ENCODE data around the gene TMEM272.

TMEM272 gene

DNA sequence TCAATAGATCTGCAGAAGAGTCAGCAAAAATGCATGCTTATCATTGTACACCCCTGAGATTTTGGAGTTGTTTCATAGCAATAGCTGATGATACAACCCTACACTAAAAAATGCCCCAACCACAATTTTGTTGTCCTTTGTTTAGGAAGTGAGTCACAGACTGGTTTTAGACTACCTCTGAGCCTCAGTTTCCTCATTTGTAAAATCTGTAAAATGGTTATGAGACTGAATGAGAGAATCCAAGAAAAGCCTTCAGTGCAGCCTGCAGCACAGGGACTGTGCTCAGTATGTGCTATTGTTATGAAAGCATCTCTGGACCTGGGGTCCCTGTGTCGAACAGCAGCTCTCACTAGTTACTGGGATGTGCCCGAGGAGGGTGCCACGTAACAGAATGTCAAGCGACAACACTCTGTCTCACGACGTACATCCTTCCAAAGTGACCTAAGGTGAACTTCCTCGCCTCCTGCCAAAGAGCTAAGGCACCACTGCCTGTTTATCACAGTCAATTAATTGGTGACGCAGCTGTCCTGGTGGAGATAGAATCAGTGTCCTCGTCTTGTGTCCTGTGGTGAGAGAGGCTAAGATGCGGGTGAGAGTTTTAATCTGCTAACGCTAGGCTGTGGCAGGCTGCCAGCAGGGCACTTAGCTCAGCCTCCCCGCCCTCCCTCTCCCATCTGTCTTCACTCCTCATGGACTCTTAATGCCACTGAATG is 59.1 kb downstream of the TMEM272 start:
- H3K9me3 ChIP-seq (ENCODE audit: control extremely low read depth in 1 of 5, control insufficient read depth in 4 of 5, insufficient read depth in 2 of 5, low read depth in 1 of 5, low read length in 4 of 5) = no peaks in the 10 kb centered on the region
- DNase-seq = peak; percentile 56 to 82 (median 77)
- H3K27ac ChIP-seq (ENCODE audit: insufficient read depth in 1 of 2, low read depth in 1 of 2, low read length in 2 of 2, poor library complexity in 1 of 2, severe bottlenecking in 2 of 2) = no peak overlapping the region
- 72% methylated on average over 12 of the region's 12 CpGs for WGBS (ENCODE audit: insufficient coverage)
- H3K4me1 ChIP-seq (ENCODE audit: control extremely low read depth in 1 of 4, control insufficient read depth in 4 of 4, insufficient read depth in 4 of 4, low read length in 3 of 4) = peaks cover 0 to 21% (median 9%) of the 10 kb centered on the region in 4 experiments
- ChIA-PET POLR2A (interaction anchor here (1.3 to 1.4 kb wide), 2 partner anchors 200 to 333 kb away, joined by 4 to 5 read pairs; partner anchors contain the start of gene INTS6), CTCF (interaction anchor here (0.6 to 12.0 kb wide), 8 partner anchors 10 to 353 kb away, joined by 3 to 160 read pairs (median 4); no protein-coding TSS in a partner anchor)
- peaks cover 0 to 8% (median 0%) of the 10 kb centered on the region in 4 experiments for H3K36me3 ChIP-seq (ENCODE audit: control insufficient read depth in 4 of 4, insufficient read depth in 4 of 4, low read length in 3 of 4)
- no peaks in the 10 kb centered on the region for H3K27me3 ChIP-seq (replicated peaks in 2 of 5; ENCODE audit: control insufficient read depth in 4 of 5, insufficient read depth in 5 of 5, low read length in 4 of 5)
- no peak overlapping the region for H3K4me3 ChIP-seq (ENCODE audit: control insufficient read depth in 1 of 7, extremely low read depth in 1 of 7, insufficient read depth in 4 of 7, low read depth in 2 of 7, low read length in 6 of 7)

DNA sequence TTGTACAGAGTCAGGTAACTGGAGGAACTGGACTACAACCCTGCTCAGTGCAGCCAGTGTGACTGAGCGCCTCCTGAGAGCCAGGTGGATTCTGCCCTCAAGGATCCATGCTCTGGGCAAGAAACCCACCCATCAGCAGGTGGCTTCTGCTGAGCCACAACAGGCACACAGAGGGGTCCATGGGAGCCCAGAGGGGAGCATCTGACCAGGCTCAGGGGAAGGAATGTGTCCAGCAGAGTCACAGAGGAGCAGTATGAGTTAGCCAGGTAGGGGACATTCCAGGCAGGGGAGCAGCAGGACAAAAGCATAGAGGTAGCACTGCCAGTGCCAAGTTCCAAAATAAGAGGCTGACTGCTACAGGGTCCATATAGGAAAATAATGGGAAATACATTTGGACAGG is 60.9 kb downstream of the TMEM272 start:
- no peaks in the 10 kb centered on the region for H3K27me3 ChIP-seq (replicated peaks in 2 of 5; ENCODE audit: control insufficient read depth in 4 of 5, insufficient read depth in 5 of 5, low read length in 4 of 5)
- POLR2A ChIA-PET = no interaction called here

DNA sequence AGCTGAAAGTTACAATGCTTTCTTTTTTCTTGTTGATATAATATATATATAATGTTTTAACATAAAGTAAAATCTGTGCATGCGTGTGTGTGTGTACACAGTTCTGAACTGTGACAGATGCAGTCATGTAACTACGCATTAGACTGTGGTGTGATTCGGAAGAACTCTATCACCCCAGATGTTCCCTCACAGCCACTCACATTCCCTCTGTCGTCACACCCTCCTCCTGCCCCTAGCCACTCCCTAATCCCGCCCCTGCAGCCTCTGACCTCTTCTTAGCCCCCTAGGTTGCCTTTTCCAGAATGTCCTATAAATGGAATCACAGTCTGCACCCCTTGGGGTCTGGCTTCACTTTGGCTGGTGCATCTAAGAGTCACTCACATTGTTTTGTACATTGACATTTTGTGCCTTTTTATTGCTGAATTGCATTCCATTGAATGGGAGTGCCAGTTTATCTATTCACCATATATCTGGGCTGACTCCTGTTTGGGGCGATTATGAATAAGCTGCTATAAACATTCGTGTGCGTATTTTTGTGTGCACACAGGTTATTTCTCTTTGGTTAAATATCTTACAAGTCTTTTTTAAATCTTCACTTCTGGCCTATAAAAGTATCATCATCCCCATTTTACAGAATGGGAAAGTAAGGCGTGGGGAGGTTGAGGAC is 61.4 kb downstream of the TMEM272 start:
- no peaks in the 10 kb centered on the region for H3K27me3 ChIP-seq (replicated peaks in 2 of 5; ENCODE audit: control insufficient read depth in 4 of 5, insufficient read depth in 5 of 5, low read length in 4 of 5)
- POLR2A ChIA-PET = no interaction called here
- peaks cover 0 to 25% (median 12%) of the 10 kb centered on the region in 4 experiments for H3K4me1 ChIP-seq (ENCODE audit: control extremely low read depth in 1 of 4, control insufficient read depth in 4 of 4, insufficient read depth in 4 of 4, low read length in 3 of 4)
- no peak overlapping the region for H3K27ac ChIP-seq (ENCODE audit: insufficient read depth in 1 of 2, low read depth in 1 of 2, low read length in 2 of 2, poor library complexity in 1 of 2, severe bottlenecking in 2 of 2)
- 100% methylated on average over 5 of the region's 9 CpGs for WGBS (ENCODE audit: insufficient coverage)
- CTCF ChIA-PET = interaction anchor here (0.6 to 12.0 kb wide), 5 partner anchors 12 to 411 kb away, joined by 3 to 160 read pairs (median 3); no protein-coding TSS in a partner anchor
- DNase-seq = no peak
- no peaks in the 10 kb centered on the region for H3K9me3 ChIP-seq (ENCODE audit: control extremely low read depth in 1 of 5, control insufficient read depth in 4 of 5, insufficient read depth in 2 of 5, low read depth in 1 of 5, low read length in 4 of 5)
- no peaks in the 10 kb centered on the region for H3K36me3 ChIP-seq (ENCODE audit: control insufficient read depth in 4 of 4, insufficient read depth in 4 of 4, low read length in 3 of 4)
- no peak overlapping the region for H3K4me3 ChIP-seq (ENCODE audit: control insufficient read depth in 1 of 7, extremely low read depth in 1 of 7, insufficient read depth in 4 of 7, low read depth in 2 of 7, low read length in 6 of 7)

More for the DNA sequence above, 60.9 kb downstream of the TMEM272 start:
- Histone ChIP-seq H3K4me3 (ENCODE audit: control insufficient read depth in 1 of 7, extremely low read depth in 1 of 7, insufficient read depth in 4 of 7, low read depth in 2 of 7, low read length in 6 of 7) (no peak overlapping the region), H3K4me1 (ENCODE audit: control extremely low read depth in 1 of 4, control insufficient read depth in 4 of 4, insufficient read depth in 4 of 4, low read length in 3 of 4) (peaks cover 0 to 19% (median 8%) of the 10 kb centered on the region in 4 experiments), H3K27ac (ENCODE audit: insufficient read depth in 1 of 2, low read depth in 1 of 2, low read length in 2 of 2, poor library complexity in 1 of 2, severe bottlenecking in 2 of 2) (no peak overlapping the region), H3K36me3 (ENCODE audit: control insufficient read depth in 4 of 4, insufficient read depth in 4 of 4, low read length in 3 of 4) (peaks cover 0 to 4% (median 0%) of the 10 kb centered on the region in 4 experiments), H3K9me3 (ENCODE audit: control extremely low read depth in 1 of 5, control insufficient read depth in 4 of 5, insufficient read depth in 2 of 5, low read depth in 1 of 5, low read length in 4 of 5) (no peaks in the 10 kb centered on the region)
- CTCF ChIA-PET = interaction anchor here (12.0 kb wide), 1 partner anchor 11 kb away, joined by 160 read pairs; no protein-coding TSS in a partner anchor
- WGBS (ENCODE audit: insufficient coverage) = 100% methylated on average over 1 of the region's 1 CpG
- DNase-seq = no peak

DNA sequence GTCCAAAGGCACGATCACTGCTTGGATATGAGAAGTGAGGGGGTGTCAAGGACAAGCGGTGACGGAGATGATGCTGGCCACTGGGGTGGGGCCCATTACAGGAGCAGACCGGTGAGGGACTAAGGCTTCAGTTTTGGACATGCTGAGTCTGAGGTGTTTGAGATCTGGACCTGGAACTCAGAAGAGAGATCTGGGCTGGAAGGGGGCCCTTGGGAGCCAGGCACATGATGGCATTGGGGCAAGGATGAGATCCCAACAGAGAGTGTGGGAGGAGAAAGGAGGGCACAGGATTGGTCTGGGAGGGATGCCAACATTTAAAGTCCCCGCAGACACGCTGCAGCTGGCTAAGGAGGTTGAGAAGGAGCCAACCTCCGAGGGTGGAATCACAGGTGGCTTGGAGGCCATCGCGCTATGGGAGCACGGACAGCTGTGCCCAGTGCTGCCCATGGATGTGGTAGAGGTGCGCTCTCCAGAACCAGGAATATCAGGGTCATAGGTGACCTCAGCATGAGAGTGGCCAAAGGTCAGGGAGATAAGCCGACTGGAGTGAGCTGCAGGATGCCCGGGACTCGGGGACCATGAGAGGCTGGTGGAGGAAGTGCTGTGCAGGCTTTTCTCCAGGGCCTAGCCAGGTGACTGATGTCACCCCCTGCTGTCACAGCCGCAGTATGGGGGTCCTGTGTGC is 62.8 kb downstream of the TMEM272 start:
- no peak for DNase-seq
- WGBS (ENCODE audit: insufficient coverage) = 97% methylated on average over 14 of the region's 15 CpGs
- no peak overlapping the region for H3K27ac ChIP-seq (ENCODE audit: insufficient read depth in 1 of 2, low read depth in 1 of 2, low read length in 2 of 2, poor library complexity in 1 of 2, severe bottlenecking in 2 of 2)
- H3K9me3 ChIP-seq (ENCODE audit: control extremely low read depth in 1 of 5, control insufficient read depth in 4 of 5, insufficient read depth in 2 of 5, low read depth in 1 of 5, low read length in 4 of 5) = no peaks in the 10 kb centered on the region
- no peak overlapping the region for H3K4me3 ChIP-seq (ENCODE audit: control insufficient read depth in 1 of 7, extremely low read depth in 1 of 7, insufficient read depth in 4 of 7, low read depth in 2 of 7, low read length in 6 of 7)
- no peaks in the 10 kb centered on the region for H3K27me3 ChIP-seq (replicated peaks in 2 of 5; ENCODE audit: control insufficient read depth in 4 of 5, insufficient read depth in 5 of 5, low read length in 4 of 5)
- ChIA-PET POLR2A (no interaction called here), CTCF (interaction anchor here (1.2 to 12.0 kb wide), 6 partner anchors 13 to 347 kb away, joined by 3 to 160 read pairs (median 6); no protein-coding TSS in a partner anchor)
- H3K4me1 ChIP-seq (ENCODE audit: control extremely low read depth in 1 of 4, control insufficient read depth in 4 of 4, insufficient read depth in 4 of 4, low read length in 3 of 4) = peaks cover 3 to 33% (median 21%) of the 10 kb centered on the region in 4 experiments
- H3K36me3 ChIP-seq (ENCODE audit: control insufficient read depth in 4 of 4, insufficient read depth in 4 of 4, low read length in 3 of 4) = no peaks in the 10 kb centered on the region

DNA sequence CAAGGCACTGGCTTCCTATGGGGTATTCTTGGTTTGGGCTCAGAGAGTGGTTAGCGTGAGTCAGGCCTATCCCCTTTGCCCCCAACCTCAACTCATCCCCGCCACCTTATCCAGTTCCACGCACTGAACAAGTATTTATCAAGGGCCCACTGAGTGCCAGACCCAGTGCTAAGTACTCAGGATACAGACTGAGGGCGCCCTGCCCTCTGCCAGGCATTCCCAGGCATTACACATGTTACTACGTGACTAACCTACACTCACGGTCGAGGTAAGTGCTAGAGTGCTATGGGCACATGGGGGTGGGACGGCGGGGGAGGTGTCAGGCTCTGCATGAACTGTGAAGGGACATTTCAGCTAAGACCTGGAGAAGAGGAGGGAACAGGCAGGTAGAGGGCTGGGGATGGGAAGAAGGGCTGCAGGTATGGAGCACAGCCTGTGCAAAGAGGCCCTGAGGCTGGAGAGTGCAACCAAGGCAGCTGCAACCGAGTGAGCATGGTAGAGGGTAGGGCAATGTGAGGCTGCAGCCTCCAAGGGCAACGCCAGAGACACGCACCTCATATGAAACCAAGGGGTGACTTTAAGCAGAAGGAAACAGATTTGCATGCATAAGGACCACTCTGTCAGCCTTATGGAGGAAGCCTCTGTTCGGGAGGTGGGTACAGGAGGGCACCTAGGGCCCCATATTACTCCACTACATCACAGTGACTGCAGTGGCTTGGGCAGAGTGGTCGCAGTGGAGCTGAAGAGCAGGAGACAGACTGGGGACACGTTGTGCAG is 63.5 kb downstream of the TMEM272 start:
- Histone ChIP-seq H3K9me3 (ENCODE audit: control extremely low read depth in 1 of 5, control insufficient read depth in 4 of 5, insufficient read depth in 2 of 5, low read depth in 1 of 5, low read length in 4 of 5) (no peaks in the 10 kb centered on the region), H3K27me3 (replicated peaks in 2 of 5; ENCODE audit: control insufficient read depth in 4 of 5, insufficient read depth in 5 of 5, low read length in 4 of 5) (no peaks in the 10 kb centered on the region), H3K27ac (ENCODE audit: insufficient read depth in 1 of 2, low read depth in 1 of 2, low read length in 2 of 2, poor library complexity in 1 of 2, severe bottlenecking in 2 of 2) (no peak overlapping the region), H3K4me3 (ENCODE audit: control insufficient read depth in 1 of 7, extremely low read depth in 1 of 7, insufficient read depth in 4 of 7, low read depth in 2 of 7, low read length in 6 of 7) (no peak overlapping the region), H3K4me1 (ENCODE audit: control extremely low read depth in 1 of 4, control insufficient read depth in 4 of 4, insufficient read depth in 4 of 4, low read length in 3 of 4) (peaks cover 3 to 25% (median 17%) of the 10 kb centered on the region in 4 experiments), H3K36me3 (ENCODE audit: control insufficient read depth in 4 of 4, insufficient read depth in 4 of 4, low read length in 3 of 4) (no peaks in the 10 kb centered on the region)
- peak in 2 of 3 donors; percentile 56 to 60 for DNase-seq
- ChIA-PET CTCF (interaction anchor here (0.6 to 12.0 kb wide), 10 partner anchors 14 to 347 kb away, joined by 3 to 160 read pairs (median 4); no protein-coding TSS in a partner anchor), POLR2A (interaction anchor here (1.1 kb wide), 1 partner anchor 13 kb away, joined by 3 read pairs; no protein-coding TSS in a partner anchor)
- 88% methylated on average over 12 of the region's 15 CpGs for WGBS (ENCODE audit: insufficient coverage)

DNA sequence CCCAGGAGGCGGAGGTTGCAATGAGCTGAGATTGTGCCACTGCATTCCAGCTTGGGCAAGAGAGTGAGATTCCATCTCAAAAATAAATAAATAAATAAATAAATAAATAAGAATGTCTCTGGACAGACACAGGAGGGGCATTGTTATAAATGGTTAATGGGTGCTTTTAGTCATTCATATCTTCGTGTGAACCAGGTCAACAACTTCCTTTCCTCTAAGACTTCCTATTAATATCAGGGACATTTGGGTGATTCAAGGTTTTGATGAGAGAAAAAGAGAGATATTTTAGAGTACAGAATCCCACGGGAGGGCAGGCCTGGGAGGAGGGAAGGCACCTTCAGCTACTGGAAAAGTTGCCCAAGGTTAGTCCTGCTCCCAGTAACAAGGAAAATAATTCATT is 64.9 kb downstream of the TMEM272 start:
- CTCF ChIA-PET = interaction anchor here (0.8 to 12.0 kb wide), 10 partner anchors 15 to 354 kb away, joined by 3 to 160 read pairs (median 3); no protein-coding TSS in a partner anchor
- POLR2A ChIA-PET = no interaction called here
- WGBS (ENCODE audit: insufficient coverage) = no CpG with 5 or more reads among the region's 3 CpGs
- H3K4me1 ChIP-seq (ENCODE audit: control extremely low read depth in 1 of 4, control insufficient read depth in 4 of 4, insufficient read depth in 4 of 4, low read length in 3 of 4) = peaks cover 3 to 18% (median 14%) of the 10 kb centered on the region in 4 experiments
- no peak overlapping the region for H3K4me3 ChIP-seq (ENCODE audit: control insufficient read depth in 1 of 7, extremely low read depth in 1 of 7, insufficient read depth in 4 of 7, low read depth in 2 of 7, low read length in 6 of 7)
- no peaks in the 10 kb centered on the region for H3K36me3 ChIP-seq (ENCODE audit: control insufficient read depth in 4 of 4, insufficient read depth in 4 of 4, low read length in 3 of 4)
- no peak for DNase-seq
- H3K9me3 ChIP-seq (ENCODE audit: control extremely low read depth in 1 of 5, control insufficient read depth in 4 of 5, insufficient read depth in 2 of 5, low read depth in 1 of 5, low read length in 4 of 5) = no peaks in the 10 kb centered on the region
- no peaks in the 10 kb centered on the region for H3K27me3 ChIP-seq (replicated peaks in 2 of 5; ENCODE audit: control insufficient read depth in 4 of 5, insufficient read depth in 5 of 5, low read length in 4 of 5)
- no peak overlapping the region for H3K27ac ChIP-seq (ENCODE audit: insufficient read depth in 1 of 2, low read depth in 1 of 2, low read length in 2 of 2, poor library complexity in 1 of 2, severe bottlenecking in 2 of 2)

All from common myeloid progenitor, CD34-positive (primary cell).